OCI-LY7 (cell line): ENCODE data around the gene NCKAP5. TPM values are rescaled to one million over a fixed set of nuclear protein-coding genes. Genes with fewer than 3 reads are reported as not detected.

Source experiments
- BruUV-seq: library from RNA; stranded (reverse); fragments of 400-500 nt; replicated peaks from 2 replicates; lab custom pipeline; 2021; lab: Mats Ljungman, UMichigan
- CTCF ChIA-PET: fragments of 300-600 bp; sonication (Branson Sonifier 250); formaldehyde crosslinking; loops from one replicate; lab custom pipeline; 2022; ENCODE audit warnings: antibody characterized with exemption; ENCODE audit not compliant: unreplicated experiment; lab: Charles Lee
- POLR2A ChIA-PET: fragments of 300-600 bp; sonication (Branson Sonifier 250); formaldehyde crosslinking; loops from one replicate; lab custom pipeline; 2022; ENCODE audit warnings: antibody characterized with exemption; lab: Charles Lee
- DNase-seq: peaks from one replicate; pipeline ENCODE4 v3.0.0-alpha.2; 2015; ENCODE audit warnings: low spot score
- H2AFZ ChIP-seq: fragments of 200-600 bp; sonication (generic), shearing (Covaris generic); 2 replicates; pipeline ENCODE4 v1.6.1; 2014; ENCODE audit warnings: mild to moderate bottlenecking, antibody characterized with exemption, low read length, moderate library complexity
- H3K27ac ChIP-seq: fragments of 200-600 bp; sonication (generic); 2 replicates; pipeline ENCODE4 v1.5.1; 2014; ENCODE audit warnings: mixed run types, low read depth, mild to moderate bottlenecking, moderate library complexity, low read length, inconsistent platforms; ENCODE audit not compliant: poor library complexity, severe bottlenecking
- H3K36me3 ChIP-seq: fragments of 200-600 bp; sonication (generic); 2 replicates; pipeline ENCODE4 v1.6.1; 2014; ENCODE audit warnings: mild to moderate bottlenecking, antibody characterized with exemption, low read length, moderate library complexity, mixed read lengths; ENCODE audit not compliant: insufficient read depth
- H3K4me1 ChIP-seq: fragments of 200-600 bp; sonication (generic); 2 replicates; pipeline ENCODE4 v1.5.1; 2014; ENCODE audit warnings: mild to moderate bottlenecking, low read length; ENCODE audit not compliant: insufficient read depth, poor library complexity, severe bottlenecking
- H3K4me2 ChIP-seq: fragments of 200-600 bp; sonication (generic); 2 replicates; pipeline ENCODE4 v1.6.1; 2014; ENCODE audit warnings: mild to moderate bottlenecking, low read length
- H3K4me3 ChIP-seq: fragments of 200-600 bp; sonication (generic); 2 replicates; pipeline ENCODE4 v1.5.1; 2014; ENCODE audit warnings: mild to moderate bottlenecking, low read depth, low read length; ENCODE audit not compliant: poor library complexity, severe bottlenecking
- H3K79me2 ChIP-seq: fragments of 200-600 bp; sonication (generic); 2 replicates; pipeline ENCODE4 v1.6.1; 2016; ENCODE audit warnings: low read depth, mild to moderate bottlenecking, low read length, moderate library complexity, mixed read lengths; ENCODE audit not compliant: insufficient read depth
- H3K9me2 ChIP-seq: fragments of 200-600 bp; sonication (generic); 2 replicates; pipeline ENCODE4 v1.6.1; 2016; ENCODE audit warnings: mild to moderate bottlenecking, low read length, mixed read lengths; ENCODE audit not compliant: insufficient read depth
- H3K9me3 ChIP-seq: fragments of 200-600 bp; sonication (generic); 2 replicates; pipeline ENCODE4 v1.6.1; 2014; ENCODE audit warnings: mild to moderate bottlenecking, mixed run types, low read length, mixed read lengths
- H4K20me1 ChIP-seq: fragments of 200-600 bp; sonication (generic); 2 replicates; pipeline ENCODE4 v1.6.1; 2014; ENCODE audit warnings: mild to moderate bottlenecking, antibody characterized with exemption, low read length, moderate library complexity, mixed read lengths; ENCODE audit not compliant: insufficient read depth
- EZH2phosphoT487 ChIP-seq: fragments of 200-600 bp; sonication (generic); IDR thresholded peaks from 2 replicates; pipeline ENCODE4 v1.6.1; 2018; ENCODE audit warnings: low read depth, borderline replicate concordance, mild to moderate bottlenecking, mixed run types, antibody characterized with exemption, low read length, moderate library complexity, mixed read lengths
- intact Hi-C: fragments of 100-400 bp; cut with micrococcal nuclease; formaldehyde crosslinking; loops from one replicate; pipeline ENCODE4 v1.10.0; 2022; ENCODE audit not compliant: unreplicated experiment
- total RNA-seq, 2 experiments: library from RNA; depleted of rRNA in 1 of 2; stranded (reverse); fragments of >200 nt in 1 of 2; shearing (Covaris generic) in 1 of 2; gene quantifications; 2 replicates each; pipeline ENCODE4 v1.2.3, GENCODE V29; 2014 to 2022
- TF ChIP-seq, protein P1 (sequence below): fragments of 200-600 bp; sonication (generic); conservative IDR thresholded peaks from 2 replicates; pipeline ENCODE4 v1.5.1; 2014; ENCODE audit warnings: mild to moderate bottlenecking, antibody characterized with exemption, low read length, moderate library complexity, mixed read lengths

The NCKAP5 gene
- total RNA-seq, 2 experiments from 2014 or later, result not detected

DNA sequence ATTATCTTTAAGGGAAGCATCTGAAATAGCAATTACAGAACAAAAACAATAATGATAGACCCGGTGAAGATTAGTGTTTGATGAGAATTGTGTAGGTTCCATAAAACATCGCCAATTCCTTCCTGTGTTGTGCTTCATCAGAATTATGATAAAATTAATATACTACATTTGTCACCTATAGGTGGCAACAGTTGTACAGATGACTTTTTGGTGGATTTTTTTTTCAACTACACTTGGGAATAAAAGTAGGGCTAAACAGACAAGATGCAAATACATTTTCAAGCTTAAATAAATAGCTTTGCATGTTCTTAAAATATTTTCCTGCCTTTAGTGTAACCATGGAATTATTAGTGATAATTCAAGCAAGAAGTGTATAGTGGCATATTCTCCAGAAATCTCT lies 891.3 kb downstream of the NCKAP5 start:
- Histone ChIP-seq H3K9me2 (no peaks in the 10 kb centered on the region), H3K4me2 (no peak overlapping the region), H3K79me2 (no peaks in the 10 kb centered on the region), H3K4me1 (no peaks in the 10 kb centered on the region), H3K9me3 (no peaks in the 10 kb centered on the region), H3K36me3 (no peaks in the 10 kb centered on the region), H3K27ac (no peak overlapping the region), H3K4me3 (no peak overlapping the region), H2AFZ (no peak overlapping the region), H4K20me1 (no peaks in the 10 kb centered on the region)
- DNase-seq, result no peak
- intact Hi-C loops, result no loop called here
- ChIA-PET POLR2A (interaction anchor here (0.7 kb wide), 1 partner anchor 17 kb away, joined by 3 read pairs; no protein-coding TSS in a partner anchor), CTCF (no interaction called here)
- TF ChIP-seq EZH2phosphoT487, result no peak
- TF ChIP-seq, protein P1, sequence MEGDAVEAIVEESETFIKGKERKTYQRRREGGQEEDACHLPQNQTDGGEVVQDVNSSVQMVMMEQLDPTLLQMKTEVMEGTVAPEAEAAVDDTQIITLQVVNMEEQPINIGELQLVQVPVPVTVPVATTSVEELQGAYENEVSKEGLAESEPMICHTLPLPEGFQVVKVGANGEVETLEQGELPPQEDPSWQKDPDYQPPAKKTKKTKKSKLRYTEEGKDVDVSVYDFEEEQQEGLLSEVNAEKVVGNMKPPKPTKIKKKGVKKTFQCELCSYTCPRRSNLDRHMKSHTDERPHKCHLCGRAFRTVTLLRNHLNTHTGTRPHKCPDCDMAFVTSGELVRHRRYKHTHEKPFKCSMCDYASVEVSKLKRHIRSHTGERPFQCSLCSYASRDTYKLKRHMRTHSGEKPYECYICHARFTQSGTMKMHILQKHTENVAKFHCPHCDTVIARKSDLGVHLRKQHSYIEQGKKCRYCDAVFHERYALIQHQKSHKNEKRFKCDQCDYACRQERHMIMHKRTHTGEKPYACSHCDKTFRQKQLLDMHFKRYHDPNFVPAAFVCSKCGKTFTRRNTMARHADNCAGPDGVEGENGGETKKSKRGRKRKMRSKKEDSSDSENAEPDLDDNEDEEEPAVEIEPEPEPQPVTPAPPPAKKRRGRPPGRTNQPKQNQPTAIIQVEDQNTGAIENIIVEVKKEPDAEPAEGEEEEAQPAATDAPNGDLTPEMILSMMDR, result peak; percentile 72
- no TSS peak for BruUV-seq

- ChIA-PET POLR2A (no interaction called here), CTCF (no interaction called here)
- Histone ChIP-seq H4K20me1 (no peaks in the 10 kb centered on the region), H3K36me3 (no peaks in the 10 kb centered on the region), H3K4me2 (no peak overlapping the region), H3K9me3 (no peaks in the 10 kb centered on the region), H3K4me3 (no peak overlapping the region), H3K27ac (no peak overlapping the region), H3K4me1 (no peaks in the 10 kb centered on the region), H2AFZ (no peak overlapping the region), H3K79me2 (no peaks in the 10 kb centered on the region), H3K9me2 (no peaks in the 10 kb centered on the region)
- BruUV-seq, result no TSS peak
- TF ChIP-seq, protein P1, result no peak
- no peak for TF ChIP-seq EZH2phosphoT487
- DNase-seq, result no peak
- intact Hi-C loops, result no loop called here
These were observed 897.0 kb downstream of the NCKAP5 start for GRCh38 chr2:132671151-132671835.

- no peaks in the 10 kb centered on the region for H3K36me3 ChIP-seq
- no TSS peak for BruUV-seq
- intact Hi-C loops, result no loop called here
- no peak for DNase-seq
- no peaks in the 10 kb centered on the region for H3K9me3 ChIP-seq
- POLR2A ChIA-PET, result no interaction called here
- H3K4me2 ChIP-seq, result peak overlapping the region; percentile 34; the same call in 1 of the 2 replicates
- H2AFZ ChIP-seq, result no peak overlapping the region
- no peaks in the 10 kb centered on the region for H4K20me1 ChIP-seq
- TF ChIP-seq, protein P1, result no peak
- no peak for TF ChIP-seq EZH2phosphoT487
- CTCF ChIA-PET, result no interaction called here
- H3K79me2 ChIP-seq, result no peaks in the 10 kb centered on the region
- no peaks in the 10 kb centered on the region for H3K9me2 ChIP-seq
- no peaks in the 10 kb centered on the region for H3K4me1 ChIP-seq
- H3K4me3 ChIP-seq, result peak overlapping the region; percentile 30
- no peak overlapping the region for H3K27ac ChIP-seq
These were observed 897.6 kb downstream of the NCKAP5 start for GRCh38 chr2:132670496-132671150.
